T-helper 2 cell treated with Interferon-gamma antibody and Interleukin-4, amounts not matched to agents 100 ng/mL and 5 ng/mL, for 36 hours (primary cell): ENCODE data around the gene MEAK7. TPM values are rescaled to one million over a fixed set of nuclear protein-coding genes. Genes with fewer than 3 reads are reported as not detected.

Experiments used
- intact Hi-C: fragments of 100-400 bp; cut with micrococcal nuclease; formaldehyde crosslinking; loops from one replicate; pipeline ENCODE4 v1.15.1; 2023
- total RNA-seq: library from RNA; stranded (reverse); gene quantifications from 2 replicates; pipeline ENCODE4 v1.2.3, GENCODE V29; 2022

The MEAK7 gene
- total RNA-seq, 1 donor from 2014 or later = 23.6 TPM

- intact Hi-C loops = no loop called here
Measured at GRCh38 chr16:84475643-84476240, 28.7 kb downstream of the MEAK7 start.

- intact Hi-C loops = no loop called here
Measured at GRCh38 chr16:84471966-84472365, 32.5 kb downstream of the MEAK7 start.

DNA sequence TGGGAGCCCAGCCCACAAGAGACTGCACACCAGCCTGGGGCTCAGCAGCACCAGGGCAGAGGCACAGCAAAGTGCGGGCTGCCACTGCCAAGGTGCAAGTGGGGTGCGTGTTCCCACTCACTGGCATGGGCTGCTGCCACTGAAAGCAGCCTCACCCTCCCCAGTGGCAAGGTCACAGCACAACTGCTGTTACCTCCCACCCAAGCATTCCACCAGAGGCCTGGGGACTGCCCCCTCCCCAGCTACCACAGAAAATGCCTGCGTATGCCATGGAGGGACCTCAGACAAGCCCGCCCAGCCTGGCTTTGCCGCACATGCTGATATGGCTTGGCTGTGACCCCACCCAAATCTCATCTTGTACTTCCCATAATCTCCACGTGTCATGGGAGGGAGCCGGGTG is 33.1 kb downstream of the MEAK7 start:
- intact Hi-C loops = no loop called here

DNA sequence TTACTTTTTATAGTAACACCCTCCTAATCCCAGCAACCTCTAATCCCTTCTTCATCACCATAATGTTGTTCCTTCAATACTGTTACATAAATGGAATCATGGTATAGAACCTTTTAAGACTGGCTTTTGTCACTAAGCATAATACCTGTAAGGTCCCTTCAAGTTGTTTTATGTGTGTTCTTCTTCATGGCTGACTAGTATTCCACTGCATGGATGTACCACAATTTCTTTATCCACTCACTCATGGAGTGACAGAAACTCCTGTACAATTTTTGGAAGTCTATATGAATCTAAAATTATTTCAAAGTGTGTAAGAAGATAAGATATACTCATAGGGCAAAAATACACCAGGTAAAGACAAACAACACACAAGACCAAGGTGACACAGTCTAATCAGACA is 36.8 kb downstream of the MEAK7 start:
- intact Hi-C loops = no loop called here

GRCh38 chr16:84467256-84467655 is 37.2 kb downstream of the MEAK7 start:
- intact Hi-C loops = no loop called here

- intact Hi-C loops = no loop called here
Measured at GRCh38 chr16:84466692-84467091, 37.8 kb downstream of the MEAK7 start.

DNA sequence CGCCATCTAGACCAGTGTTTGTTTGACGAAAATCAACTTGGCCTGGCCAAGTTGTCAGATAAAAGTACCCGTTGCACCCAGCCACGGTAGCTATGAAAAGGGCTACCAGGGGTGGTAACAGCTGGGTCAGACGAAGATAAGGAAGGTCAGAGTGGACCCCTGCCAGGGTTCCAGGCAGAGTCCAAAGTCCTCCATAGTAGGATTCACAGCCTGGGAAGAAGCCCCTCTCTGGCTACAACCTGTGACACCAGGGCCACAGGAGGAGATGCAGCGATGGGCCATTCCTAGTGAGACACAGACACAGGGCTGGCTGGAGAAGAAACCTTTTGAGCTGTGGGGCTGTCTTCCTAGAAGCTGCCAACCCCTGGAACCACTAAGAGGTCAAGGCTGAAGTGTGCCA is 39.3 kb downstream of the MEAK7 start:
- intact Hi-C loops = no loop called here

- intact Hi-C loops = no loop called here
Measured at GRCh38 chr16:84464116-84464515, 40.3 kb downstream of the MEAK7 start.

DNA sequence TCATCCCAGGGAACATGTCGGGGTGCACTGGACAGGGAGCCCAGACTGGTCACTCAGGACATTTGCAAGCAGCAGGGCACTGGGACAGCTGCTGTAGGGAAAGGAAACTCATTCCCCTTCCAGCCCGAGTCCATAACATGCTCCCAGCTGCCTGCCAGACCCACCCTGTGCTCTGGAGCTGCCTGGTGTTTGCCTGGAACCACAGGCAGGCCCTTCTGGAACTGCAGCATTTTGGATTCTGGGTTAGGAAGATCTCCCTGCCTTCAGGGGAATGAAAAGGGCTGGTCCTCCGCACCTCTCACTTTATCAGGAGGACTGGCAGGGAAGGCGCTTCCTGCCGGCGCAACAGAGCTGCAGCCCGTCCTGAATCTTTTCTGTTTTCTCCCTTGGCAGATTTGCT is 41.2 kb downstream of the MEAK7 start:
- intact Hi-C loops = no loop called here

DNA sequence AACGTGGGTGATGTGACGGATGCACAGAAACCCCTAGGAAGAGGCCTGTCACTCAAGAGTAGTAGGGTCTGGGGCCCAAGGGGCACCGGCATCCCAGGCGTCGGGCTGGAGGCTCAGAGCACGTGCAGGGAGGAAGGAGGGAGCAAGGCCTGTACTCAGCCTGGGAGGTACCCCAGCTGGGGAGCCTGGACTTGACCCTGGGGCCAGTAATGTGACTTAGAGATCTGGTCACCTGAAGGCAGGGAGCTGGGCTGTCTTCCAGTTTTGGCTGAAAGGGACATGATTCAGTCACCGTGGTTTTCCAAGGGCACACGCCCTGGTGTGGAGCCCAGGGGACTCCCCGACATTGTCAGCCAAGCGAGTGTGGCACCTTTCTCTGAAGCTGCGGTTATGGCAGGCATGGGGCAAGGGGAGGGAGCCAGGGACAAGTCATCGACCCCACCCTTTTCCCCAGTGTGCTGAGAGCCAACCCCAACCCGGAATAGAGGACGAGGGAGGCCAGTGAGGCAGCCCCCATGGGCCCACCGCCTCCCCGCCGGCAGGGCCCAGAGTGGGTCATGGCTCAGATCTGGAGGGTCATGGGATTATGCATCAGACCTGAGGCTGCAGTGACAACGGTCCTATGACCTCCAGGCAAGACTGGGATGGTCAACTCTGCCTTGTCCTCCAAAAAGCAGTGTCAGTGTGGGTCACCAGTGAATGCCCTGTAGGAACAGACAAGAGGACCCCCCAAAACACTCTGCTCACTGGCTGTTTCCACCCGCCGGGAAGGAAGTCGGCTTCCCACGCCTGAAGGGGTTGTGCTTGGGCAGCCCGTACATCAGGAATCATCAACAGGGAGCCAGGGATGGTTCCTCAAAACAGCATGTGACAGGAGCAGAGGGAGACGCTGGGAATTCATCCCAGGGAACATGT is 41.9 kb downstream of the MEAK7 start:
- intact Hi-C loops = no loop called here

GRCh38 chr16:84461413-84462295 is 42.8 kb downstream of the MEAK7 start:
- intact Hi-C loops = no loop called here

DNA sequence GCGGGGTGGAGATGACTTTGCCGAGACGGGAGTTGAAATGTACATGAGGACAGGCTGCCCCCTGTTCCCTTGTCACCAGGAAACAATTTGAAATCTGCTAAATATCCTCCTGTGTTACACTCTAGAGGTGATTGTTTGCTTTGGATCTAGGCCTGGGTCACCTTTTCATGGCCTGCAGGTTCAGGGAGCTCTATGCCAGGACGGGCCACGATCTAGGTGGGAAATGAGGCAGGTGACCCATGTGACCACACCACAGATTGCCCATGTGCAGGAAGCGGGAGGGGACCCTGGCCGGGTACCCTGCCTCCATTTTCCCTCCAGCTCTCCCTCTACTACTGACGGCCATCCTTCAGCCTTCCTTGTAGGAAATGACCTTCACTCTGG is 43.4 kb downstream of the MEAK7 start:
- intact Hi-C loops = no loop called here

- intact Hi-C loops = no loop called here
Measured at GRCh38 chr16:84460406-84461028, 43.9 kb downstream of the MEAK7 start.

DNA sequence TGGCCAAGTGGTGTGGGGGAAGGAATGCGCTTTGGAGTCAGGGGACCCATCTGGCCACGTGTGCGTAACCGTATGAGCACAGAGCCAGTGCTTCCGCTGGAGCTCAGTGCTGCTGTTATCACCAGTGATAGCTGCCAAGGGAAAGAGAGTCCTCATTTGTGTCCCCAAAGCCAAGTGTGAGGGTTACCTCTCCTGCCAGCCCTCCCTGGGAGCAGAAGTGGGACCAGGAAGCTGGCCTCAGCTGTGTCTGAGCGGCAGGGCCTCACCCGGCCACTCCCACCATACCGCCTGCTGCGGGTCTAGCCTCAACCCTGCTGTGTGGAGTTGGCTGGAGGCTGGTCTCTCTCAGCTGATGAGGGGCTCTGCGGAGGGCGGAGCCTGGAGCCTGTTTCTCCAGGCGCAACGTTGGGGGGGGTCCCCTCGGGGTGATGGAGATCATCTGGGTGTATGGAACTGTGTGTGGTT is 44.5 kb downstream of the MEAK7 start:
- intact Hi-C loops = no loop called here

DNA sequence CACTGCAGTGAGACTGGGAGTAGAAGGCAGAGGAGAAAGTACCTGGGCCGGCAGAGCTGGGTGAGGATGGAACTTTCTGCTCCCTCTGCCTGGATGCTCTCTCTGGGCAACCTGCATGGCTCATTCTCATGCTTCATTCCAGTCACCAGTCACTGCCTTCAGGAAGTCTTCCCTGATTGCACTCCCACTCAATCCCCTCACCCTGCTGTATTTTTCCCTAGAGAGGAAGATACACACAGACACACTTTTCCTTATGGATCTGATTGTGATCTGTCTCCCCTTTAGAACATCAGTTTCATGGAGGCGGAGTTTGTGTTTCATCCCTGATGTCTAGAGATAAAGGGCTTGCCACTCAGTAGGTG is 44.9 kb downstream of the MEAK7 start:
- intact Hi-C loops = no loop called here

DNA sequence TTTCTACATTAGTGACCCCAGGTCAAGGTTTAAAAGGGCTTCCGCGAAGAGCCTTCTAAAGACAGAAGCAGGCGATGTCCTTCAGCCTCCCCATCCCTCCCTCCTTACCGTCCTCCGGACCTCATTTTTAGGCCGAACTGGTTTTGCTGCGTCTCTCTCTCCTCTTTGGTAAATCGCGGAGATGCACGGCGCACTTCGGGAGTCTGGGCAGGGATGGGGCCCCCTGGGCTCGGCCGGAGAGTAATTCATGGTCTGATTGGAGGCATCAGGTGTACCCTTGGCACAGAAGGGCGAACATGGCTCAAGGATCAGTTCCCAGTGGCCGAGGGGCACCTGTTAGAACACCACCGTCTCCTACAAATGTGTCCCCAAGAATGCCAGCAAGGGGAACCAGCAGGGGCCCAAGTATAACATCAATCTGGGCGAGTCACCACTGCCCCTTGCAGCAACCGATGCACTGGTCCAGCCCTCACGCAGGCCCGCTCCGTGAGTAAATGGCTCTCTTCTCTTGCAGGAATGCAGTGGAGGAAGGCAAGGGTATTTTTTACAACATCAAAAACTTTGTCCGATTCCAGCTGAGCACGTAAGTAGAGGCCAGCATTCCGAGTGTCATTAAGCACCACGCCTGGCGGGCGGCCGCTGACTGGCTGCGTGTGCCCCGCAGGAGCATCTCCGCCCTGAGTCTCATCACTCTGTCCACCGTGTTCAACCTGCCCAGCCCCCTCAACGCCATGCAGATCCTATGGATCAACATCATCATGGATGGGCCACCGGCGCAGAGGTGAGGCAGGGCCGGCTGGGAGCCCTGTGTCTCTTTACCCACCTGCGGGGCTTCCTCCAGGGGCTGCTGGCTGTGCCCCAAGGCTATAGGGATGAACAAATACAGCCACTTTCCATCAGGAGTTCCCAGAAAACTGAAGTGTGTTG is 45.6 kb downstream of the MEAK7 start:
- intact Hi-C loops = no loop called here

- intact Hi-C loops = no loop called here
Measured at GRCh38 chr16:84455031-84455430, 49.4 kb downstream of the MEAK7 start.
